Measurements from ENCODE around the gene APP.

APP gene

GRCh38 chr21:26011292-26011940, 159.2 kb downstream of the APP start:
- no peak for DNase-seq

DNA sequence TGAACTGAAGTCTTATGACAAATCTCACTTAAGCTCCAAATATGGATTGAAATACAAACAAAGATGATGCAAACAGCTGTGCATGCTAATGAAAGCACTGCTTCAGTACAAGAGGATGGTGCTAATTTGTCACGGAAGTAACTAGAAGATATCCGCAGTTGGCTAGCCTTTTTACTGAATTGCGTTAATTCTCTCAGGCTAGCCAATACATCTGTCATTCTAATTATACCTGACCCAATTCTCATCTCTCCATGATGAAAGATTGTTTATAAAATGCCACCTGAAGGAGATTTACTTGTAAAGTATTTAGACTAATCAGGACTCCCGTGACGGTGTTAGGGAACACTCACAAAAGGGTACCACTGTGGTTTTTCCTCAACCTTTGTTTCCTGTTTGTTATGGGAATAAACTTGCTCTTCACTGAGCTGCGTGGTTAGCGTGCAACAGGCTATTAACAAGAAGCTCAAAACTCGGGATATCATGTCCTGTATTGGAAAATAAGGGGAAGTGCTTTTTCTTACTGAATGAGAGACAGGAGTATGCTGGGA, 162.5 kb downstream of the APP start:
- DNase-seq = peak; percentile 6 to 45

DNA sequence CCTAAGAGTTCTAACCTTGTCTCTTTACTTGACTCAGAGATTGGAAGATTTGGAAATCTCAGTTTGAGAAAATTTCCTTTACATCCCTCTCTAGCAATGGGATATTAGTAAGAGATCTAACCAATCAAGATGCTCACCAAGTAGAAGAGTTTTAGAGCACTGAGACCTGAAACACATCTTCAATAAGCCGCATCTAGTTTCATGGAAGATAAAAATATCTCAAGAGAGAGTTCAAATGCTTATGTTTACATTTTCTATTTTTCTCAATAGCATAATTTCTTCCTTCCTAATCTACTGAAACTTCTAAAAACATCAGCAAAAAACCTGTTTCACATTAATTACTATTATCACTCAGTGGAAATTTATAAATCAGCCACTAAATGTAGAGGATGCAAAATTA, 165.1 kb downstream of the APP start:
- DNase-seq = no peak

GRCh38 chr21:26003404-26003803, 167.2 kb downstream of the APP start:
- no peak for DNase-seq

GRCh38 chr21:26001356-26001755, 169.2 kb downstream of the APP start:
- no peak for DNase-seq

GRCh38 chr21:25999921-26000582, 170.5 kb downstream of the APP start:
- DNase-seq = no peak

GRCh38 chr21:25997788-25998611, 172.6 kb downstream of the APP start:
- DNase-seq = peak; percentile 56 to 57

DNA sequence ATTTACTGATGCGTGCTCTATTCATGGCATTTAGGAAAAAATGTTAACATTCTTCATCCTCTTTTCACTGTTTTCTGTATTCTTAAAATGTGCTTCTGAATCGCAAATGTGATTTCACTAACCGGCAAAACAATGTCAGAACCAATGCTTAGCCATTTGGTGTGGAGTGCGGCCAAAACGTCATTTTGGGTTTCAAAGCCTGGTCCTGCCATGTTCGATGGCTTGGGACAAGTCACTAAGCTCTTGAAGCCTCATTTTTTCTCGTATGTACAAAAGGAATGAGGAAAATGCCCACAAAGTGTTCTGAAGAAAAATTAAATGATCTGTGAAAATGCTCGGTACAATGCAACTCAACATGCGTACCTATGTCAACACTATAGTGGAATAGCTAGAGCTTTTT, 175.3 kb downstream of the APP start:
- DNase-seq = no peak

GRCh38 chr21:25994758-25995163, 175.8 kb downstream of the APP start:
- DNase-seq = no peak

DNA sequence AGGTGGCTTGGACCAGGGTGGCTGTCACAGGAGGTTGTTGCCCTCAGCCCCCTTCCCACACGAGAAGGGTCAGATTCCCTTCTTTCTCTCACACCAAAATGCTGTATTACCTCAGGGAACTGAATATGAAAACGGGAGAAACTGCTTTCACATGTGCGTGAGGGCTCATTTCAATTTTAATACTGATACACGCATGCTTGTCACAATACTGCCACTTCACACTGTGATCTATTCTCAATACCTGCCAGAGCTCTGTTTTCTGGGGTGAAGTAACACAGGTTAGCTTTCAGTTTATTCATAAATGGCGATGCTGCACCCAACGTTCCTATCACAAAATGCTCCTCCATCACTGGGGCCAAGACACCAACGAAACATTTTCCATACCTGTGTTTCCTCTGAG, 181.8 kb downstream of the APP start:
- DNase-seq = no peak

DNA sequence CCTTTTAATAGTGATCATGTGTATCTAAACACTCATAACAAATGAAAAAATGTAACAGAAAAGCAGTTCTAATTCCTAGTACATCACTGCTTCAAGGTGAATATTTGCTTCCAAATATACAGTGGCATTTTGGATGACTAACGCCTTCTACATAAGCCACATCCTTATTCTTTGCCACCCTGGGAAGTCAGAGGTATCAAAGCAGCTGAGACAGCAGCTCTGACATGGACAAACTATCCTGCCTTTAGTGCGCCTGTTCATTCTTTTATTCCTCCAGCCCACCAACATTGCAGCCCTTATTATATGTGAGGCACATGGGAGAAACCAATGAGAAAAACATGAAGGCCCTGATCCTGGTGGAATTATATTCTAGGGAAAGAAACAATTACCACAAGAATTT, 183.0 kb downstream of the APP start:
- DNase-seq = no peak

- DNase-seq = no peak
Measured at GRCh38 chr21:25986928-25987327, 183.6 kb downstream of the APP start.

GRCh38 chr21:25985990-25986389, 184.6 kb downstream of the APP start:
- no peak for DNase-seq

DNA sequence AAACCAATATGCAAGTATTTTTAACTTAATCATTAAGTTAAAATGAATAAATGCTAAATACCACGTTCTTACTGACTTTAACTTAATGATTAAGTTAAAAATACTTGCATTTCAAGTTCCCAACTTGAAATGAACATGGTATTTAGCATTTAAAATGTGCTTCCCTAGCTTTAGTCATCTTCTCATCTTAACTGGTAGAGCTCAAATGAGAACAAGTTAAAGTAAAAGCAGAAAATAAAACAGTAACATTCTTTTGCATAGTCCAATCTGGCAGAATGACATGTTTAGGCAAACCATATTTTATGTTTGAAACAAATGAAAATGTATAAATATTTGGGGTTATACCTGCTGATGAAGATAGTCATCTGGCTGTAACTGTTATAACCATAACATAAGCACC, 186.0 kb downstream of the APP start:
- DNase-seq = no peak

DNA sequence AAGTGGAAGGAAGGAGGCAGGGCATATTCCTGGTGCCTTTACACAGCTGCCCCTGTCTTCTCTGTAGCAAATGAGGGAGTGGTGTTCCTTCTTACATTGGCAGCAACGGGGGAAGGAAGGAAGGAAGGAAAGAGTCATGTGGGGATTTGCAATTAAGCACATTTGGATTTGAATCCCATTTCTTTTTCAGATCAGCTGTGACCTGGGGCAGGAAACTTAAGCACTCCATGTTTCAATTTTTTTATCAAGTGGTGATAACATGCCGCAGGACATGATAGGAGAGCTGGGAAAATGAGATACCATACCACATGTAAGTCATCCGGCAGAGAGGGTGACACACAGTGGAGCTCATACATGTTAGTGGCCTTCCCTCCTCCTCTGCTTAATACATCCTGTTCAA, 186.8 kb downstream of the APP start:
- no peak for DNase-seq

DNA sequence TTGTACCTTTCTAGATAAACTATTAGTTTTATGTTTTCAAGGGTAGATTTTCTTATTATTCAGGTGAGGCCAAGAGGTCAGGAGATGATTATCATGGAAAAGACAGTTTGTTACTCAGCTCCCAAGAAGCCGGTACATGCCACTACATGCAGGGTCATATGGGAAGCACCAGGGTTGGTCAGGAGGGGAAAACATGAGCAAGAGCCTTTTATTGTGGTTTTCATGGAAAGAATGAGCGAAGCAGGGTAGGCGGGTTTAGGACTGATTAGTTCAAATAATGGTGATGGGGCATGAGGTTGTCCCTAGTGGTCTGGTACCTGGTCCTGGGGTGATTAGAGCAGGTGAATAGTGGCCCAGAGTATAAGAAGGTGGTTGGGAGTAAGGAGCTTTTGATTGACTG, 189.9 kb downstream of the APP start:
- no peak for DNase-seq

DNA sequence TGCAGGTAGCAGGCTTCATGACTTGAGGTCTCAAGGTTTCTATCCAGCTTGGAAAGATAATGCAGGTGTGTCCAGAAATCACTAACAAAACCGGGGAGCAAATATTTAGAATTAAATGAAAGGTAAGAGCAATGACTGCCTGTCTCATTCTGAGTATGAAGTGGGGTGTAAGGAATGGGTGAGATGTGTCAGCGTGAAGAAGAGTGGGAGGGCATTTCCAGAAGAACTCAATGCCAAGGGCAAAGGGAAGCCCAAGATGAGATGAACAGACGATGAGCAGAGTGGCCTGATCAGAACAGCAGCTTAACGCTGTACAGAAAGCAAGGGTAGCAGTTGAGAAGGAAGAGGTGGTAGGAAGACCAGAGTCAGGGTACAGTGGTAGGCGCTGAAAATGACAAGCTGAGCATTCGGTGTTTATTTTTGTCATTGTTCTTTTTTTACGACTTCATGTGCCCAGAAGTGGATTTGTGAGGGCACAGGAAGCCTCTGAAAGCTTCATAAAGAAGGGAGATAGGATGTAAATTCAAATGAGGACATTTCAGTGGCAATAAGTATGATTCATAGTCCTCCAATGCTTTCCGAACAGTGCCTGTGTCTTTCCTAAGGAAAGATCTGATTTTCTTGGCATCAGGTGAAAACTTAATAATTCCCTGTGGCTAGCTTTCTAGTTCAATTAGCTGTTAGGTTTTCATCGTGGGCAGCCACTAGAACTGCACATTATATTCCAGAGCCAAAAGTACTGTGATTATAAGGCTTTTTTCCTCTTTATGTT, 190.5 kb downstream of the APP start:
- no peak for DNase-seq

DNA sequence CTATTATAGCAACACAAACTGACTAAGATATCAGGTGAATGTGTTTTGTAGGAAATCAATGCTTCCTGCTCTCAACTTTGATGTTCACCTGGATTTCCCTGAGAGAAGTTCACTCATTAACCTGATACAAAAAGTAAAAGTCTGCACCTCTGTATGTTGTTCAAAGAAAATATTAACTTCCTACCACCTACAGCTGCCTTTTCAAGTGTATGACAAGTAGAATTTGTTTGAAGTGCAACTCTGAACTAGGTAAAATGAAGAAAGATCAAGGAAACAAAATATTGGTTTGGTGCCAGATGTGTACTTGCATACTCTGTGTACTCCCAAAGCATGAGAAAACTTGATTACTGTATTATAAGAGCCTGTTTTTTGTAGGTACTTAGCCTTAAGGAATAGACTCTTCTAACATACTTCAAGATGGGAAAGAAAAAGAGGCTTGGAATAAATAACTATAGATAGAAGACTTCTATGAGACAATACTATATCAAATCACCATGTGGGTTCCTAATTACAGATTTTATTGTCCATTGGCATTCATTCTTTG, 193.4 kb downstream of the APP start:
- no peak for DNase-seq

GRCh38 chr21:25974964-25975363, 195.6 kb downstream of the APP start:
- no peak for DNase-seq

DNA sequence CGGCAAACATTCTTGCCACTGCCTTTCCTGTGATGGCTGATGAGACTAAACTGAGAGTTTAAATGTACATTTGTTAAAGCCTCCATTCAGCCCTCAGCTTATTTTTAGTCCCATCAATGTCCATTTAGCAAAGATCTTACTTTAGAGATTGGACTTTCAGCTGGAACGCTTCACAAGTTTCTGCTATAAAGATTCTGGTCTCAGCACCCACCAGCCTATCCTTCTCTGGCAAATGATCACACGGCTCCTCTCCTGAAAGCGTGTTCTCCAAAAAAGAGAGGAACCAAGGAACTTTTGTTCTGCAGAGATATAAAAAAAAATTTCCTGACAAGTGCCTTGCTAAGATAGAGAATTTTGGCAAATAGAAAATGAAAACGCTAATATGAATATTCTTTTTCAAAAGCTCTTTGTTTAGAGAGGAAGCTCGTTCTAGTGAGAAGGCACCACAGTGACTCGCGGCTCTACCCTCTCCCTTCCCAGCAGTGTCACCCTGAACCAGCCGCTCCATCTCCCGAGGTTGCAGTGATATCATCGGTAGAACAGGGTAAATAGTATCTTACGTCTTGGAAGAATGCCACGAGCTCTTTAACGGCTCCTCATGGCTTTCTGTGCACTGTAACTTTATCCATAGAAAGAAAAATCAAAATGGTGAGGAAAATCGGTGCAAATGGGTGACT, 200.2 kb downstream of the APP start:
- no peak for DNase-seq

GRCh38 chr21:25967901-25968438, 202.6 kb downstream of the APP start:
- no peak for DNase-seq
